Neuronal stem cell (in vitro differentiated cells): Measurements from ENCODE around the gene ZNF44.

Source experiments
- DNase-seq: peaks from one replicate; pipeline ENCODE4 v3.0.0-alpha.2; 2013; ENCODE audit warnings: low spot score
- H2AFZ ChIP-seq: one replicate; pipeline ENCODE4 v1.6.1; 2013; ENCODE audit warnings: mild to moderate bottlenecking, low read length, inconsistent platforms
- H2AK5ac ChIP-seq: 2 replicates; pipeline ENCODE4 v1.6.1; 2013; ENCODE audit warnings: low read depth, mild to moderate bottlenecking, inconsistent platforms, low read length, moderate library complexity, mixed read lengths
- H2BK120ac ChIP-seq: 2 replicates; pipeline ENCODE4 v1.6.1; 2013; ENCODE audit warnings: low read depth, mild to moderate bottlenecking, inconsistent platforms, low read length, moderate library complexity, mixed read lengths
- H2BK12ac ChIP-seq: one replicate; pipeline ENCODE4 v1.6.1; 2013; ENCODE audit warnings: low read length, inconsistent platforms
- H2BK15ac ChIP-seq: 2 replicates; pipeline ENCODE4 v1.6.1; 2013; ENCODE audit warnings: mild to moderate bottlenecking, low read length, inconsistent platforms, mixed read lengths
- H2BK5ac ChIP-seq: one replicate; pipeline ENCODE4 v1.6.1; 2013; ENCODE audit warnings: inconsistent platforms, mild to moderate bottlenecking, low read length, moderate library complexity
- H3K14ac ChIP-seq: one replicate; pipeline ENCODE4 v1.6.1; 2013; ENCODE audit warnings: low read length, inconsistent platforms
- H3K18ac ChIP-seq: 2 replicates; pipeline ENCODE4 v1.6.1; 2013; ENCODE audit warnings: low read length, inconsistent platforms
- H3K23ac ChIP-seq: 2 replicates; pipeline ENCODE4 v1.6.1; 2013; ENCODE audit warnings: low read depth, mild to moderate bottlenecking, mixed read lengths, low read length, inconsistent platforms; ENCODE audit not compliant: poor library complexity
- H3K27ac ChIP-seq: replicated peaks from 3 replicates; pipeline ENCODE4 v1.5.1; 2013; ENCODE audit warnings: low read length, inconsistent platforms
- H3K27me3 ChIP-seq, 3 experiments: 2 replicates each; pipeline ENCODE4 v1.6.1; 2013; ENCODE audit warnings: low read length in 3 of 3, mild to moderate bottlenecking in 2 of 3, inconsistent platforms in 1 of 3, low read depth in 1 of 3, mixed read lengths in 1 of 3, moderate library complexity in 1 of 3; ENCODE audit not compliant: control insufficient read depth in 3 of 3, insufficient read depth in 3 of 3
- H3K36me3 ChIP-seq, 2 donors: replicated peaks in 1 of 2; 2 replicates each; pipeline ENCODE4 v1.6.1; 2013; ENCODE audit warnings: low read length in 2 of 2; ENCODE audit not compliant: control insufficient read depth in 2 of 2, insufficient read depth in 2 of 2
- H3K4ac ChIP-seq: 2 replicates; pipeline ENCODE4 v1.6.1; 2013; ENCODE audit warnings: inconsistent platforms, mild to moderate bottlenecking, low read length, moderate library complexity
- H3K4me1 ChIP-seq, 2 donors: 1 replicate in 1 of 2; 2 replicates in 1 of 2; pipeline ENCODE4 v1.6.1; 2013; ENCODE audit warnings: low read length in 2 of 2, low read depth in 1 of 2; ENCODE audit not compliant: control insufficient read depth in 2 of 2, insufficient read depth in 1 of 2
- H3K4me2 ChIP-seq: one replicate; pipeline ENCODE4 v1.6.1; 2013; ENCODE audit warnings: mild to moderate bottlenecking, low read length, inconsistent platforms; ENCODE audit not compliant: insufficient read depth, poor library complexity, severe bottlenecking
- H3K4me3 ChIP-seq, 2 donors: 2 replicates each; pipeline ENCODE4 v1.5.1; 2013; ENCODE audit warnings: low read length in 2 of 2, mild to moderate bottlenecking in 2 of 2, inconsistent platforms in 1 of 2, moderate library complexity in 1 of 2
- H3K79me1 ChIP-seq: one replicate; pipeline ENCODE4 v1.6.1; 2013; ENCODE audit warnings: low read depth, mild to moderate bottlenecking, inconsistent platforms, low read length, moderate library complexity
- H3K9ac ChIP-seq: one replicate; pipeline ENCODE4 v1.6.1; 2013; ENCODE audit warnings: mild to moderate bottlenecking, low read depth, low read length, inconsistent platforms; ENCODE audit not compliant: poor library complexity
- H3K9me3 ChIP-seq, 2 donors: replicated peaks in 1 of 2; 2 replicates each; pipeline versions ENCODE3 to v1.6.1; 2013; ENCODE audit warnings: low read length in 2 of 2, mild to moderate bottlenecking in 2 of 2, inconsistent platforms in 1 of 2, low read depth in 1 of 2, mixed read lengths in 1 of 2, moderate library complexity in 1 of 2; ENCODE audit not compliant: control insufficient read depth in 2 of 2, insufficient read depth in 1 of 2
- H4K8ac ChIP-seq: one replicate; pipeline ENCODE4 v1.6.1; 2013; ENCODE audit warnings: low read depth, mild to moderate bottlenecking, inconsistent platforms, low read length, moderate library complexity
- H4K91ac ChIP-seq: one replicate; pipeline ENCODE4 v1.6.1; 2013; ENCODE audit warnings: low read length, low read depth, mild to moderate bottlenecking, inconsistent platforms; ENCODE audit not compliant: poor library complexity
- WGBS, 2 donors: extraction: QIAGEN DNeasy Blood & Tissue Kit; methylation state at CpG; one replicate each; pipeline ENCODE4 v1.1.7; 2013; ENCODE audit warnings: missing lambda C conversion rate in 2 of 2, mixed read lengths in 1 of 2; ENCODE audit not compliant: insufficient read length in 2 of 2, insufficient replicate concordance in 1 of 2; ENCODE audit errors: extremely low coverage in 2 of 2; 5-methylcytosine and 5-hydroxymethylcytosine counted together

The ZNF44 gene

DNA sequence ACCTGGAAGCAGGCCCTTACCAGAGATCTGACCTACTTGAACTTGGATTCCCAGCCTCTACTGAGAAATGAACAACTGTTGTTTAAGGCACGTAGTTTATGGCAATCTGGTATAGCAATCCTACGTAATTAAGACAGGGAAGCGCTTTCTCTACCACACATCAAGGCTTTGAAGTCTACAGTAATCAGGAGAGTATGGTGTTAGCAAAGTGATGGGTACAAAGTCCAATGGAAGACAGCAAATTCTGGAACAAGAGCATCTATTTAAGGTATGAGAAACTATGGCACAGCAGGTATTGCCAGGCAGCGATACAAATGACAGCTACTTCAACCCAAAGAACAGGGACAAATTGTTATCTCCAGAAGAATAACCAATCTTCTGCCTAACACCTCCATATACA is 35.7 kb upstream of the ZNF44 start:
- Histone ChIP-seq H4K91ac (no peak overlapping the region), H3K27ac (no peak overlapping the region), H3K23ac (no peak overlapping the region), H2BK5ac (no peak overlapping the region), H3K4ac (no peak overlapping the region), H2BK15ac (no peak overlapping the region), H2AFZ (no peak overlapping the region), H3K9ac (no peak overlapping the region), H4K8ac (no peak overlapping the region), H3K18ac (no peak overlapping the region), H2BK12ac (no peak overlapping the region), H3K36me3 (no peaks in the 10 kb centered on the region), H3K14ac (no peak overlapping the region), H3K9me3 (peaks cover 0 to 16% of the 10 kb centered on the region in 2 donors), H3K27me3 (peaks cover 0 to 12% (median 0%) of the 10 kb centered on the region in 3 experiments), H2BK120ac (no peak overlapping the region), H3K4me1 (peaks cover 2 to 14% of the 10 kb centered on the region in 2 donors), H3K79me1 (no peaks in the 10 kb centered on the region), H3K4me3 (no peak overlapping the region), H3K4me2 (no peak overlapping the region), H2AK5ac (no peak overlapping the region)
- no peak for DNase-seq
- WGBS, 2 donors: no CpG with 5 or more reads among the region's 4 CpGs

DNA sequence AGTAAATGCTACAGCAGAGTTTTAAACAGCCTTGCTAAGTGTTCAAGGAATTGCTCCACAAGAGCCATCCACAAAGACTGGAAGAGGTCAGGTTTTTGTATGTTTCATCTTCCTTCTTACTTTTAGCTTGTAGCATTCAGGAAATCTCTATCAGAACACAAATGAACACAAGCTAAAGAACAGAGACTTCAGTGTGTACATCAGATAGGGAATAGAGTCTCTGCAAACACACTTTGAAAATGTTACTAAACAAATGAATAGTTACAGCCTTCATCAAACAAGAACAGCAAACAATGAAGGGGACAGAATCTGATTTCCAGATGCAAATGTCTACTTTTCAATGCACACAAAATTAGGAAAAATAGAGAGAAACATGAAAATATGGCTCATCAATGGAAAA is 31.0 kb upstream of the ZNF44 start:
- Histone ChIP-seq H3K79me1 (no peaks in the 10 kb centered on the region), H3K18ac (no peak overlapping the region), H3K9me3 (peaks cover 3 to 44% of the 10 kb centered on the region in 2 donors), H3K4ac (no peak overlapping the region), H3K23ac (no peak overlapping the region), H3K9ac (no peak overlapping the region), H2BK15ac (no peak overlapping the region), H3K36me3 (peaks cover 0 to 20% of the 10 kb centered on the region in 2 donors), H2BK5ac (no peak overlapping the region), H3K27ac (no peak overlapping the region), H3K4me1 (no peaks in the 10 kb centered on the region), H3K4me3 (no peak overlapping the region), H3K14ac (no peak overlapping the region), H2AFZ (no peak overlapping the region), H2BK120ac (no peak overlapping the region), H2BK12ac (no peak overlapping the region), H2AK5ac (no peak overlapping the region), H4K8ac (no peak overlapping the region), H3K27me3 (no peaks in the 10 kb centered on the region), H3K4me2 (no peak overlapping the region), H4K91ac (no peak overlapping the region)
- no peak for DNase-seq

DNA sequence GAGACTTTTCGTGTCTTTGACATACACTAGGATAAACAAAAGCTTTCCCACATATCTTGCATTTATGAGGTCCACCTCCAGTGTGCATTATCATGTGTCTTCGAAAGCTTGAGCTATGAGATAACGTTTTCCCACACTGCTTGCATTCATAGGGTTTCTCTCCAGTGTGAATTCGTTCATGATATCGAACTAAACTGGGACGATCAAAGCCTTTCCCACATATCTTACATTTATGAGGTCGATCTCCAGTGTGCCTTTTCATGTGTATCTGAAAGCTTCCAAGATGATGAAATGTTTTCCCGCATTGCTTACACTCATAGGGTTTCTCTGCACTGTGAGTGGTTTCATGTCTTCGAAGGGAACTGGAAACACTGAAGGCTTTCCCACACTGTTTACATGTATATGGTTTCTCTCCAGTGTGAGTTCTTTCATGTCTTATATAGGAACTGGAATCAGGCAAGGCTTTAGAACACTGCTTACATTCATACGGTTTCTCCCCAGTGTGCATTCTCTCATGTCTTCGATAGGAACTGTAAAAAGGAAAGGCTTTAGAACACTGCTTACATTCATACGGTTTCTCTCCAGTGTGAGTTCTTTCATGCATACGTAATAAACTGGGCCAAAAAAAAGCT is 24.2 kb upstream of the ZNF44 start:
- Histone ChIP-seq H3K23ac (no peak overlapping the region), H3K14ac (no peak overlapping the region), H3K9ac (no peak overlapping the region), H2AK5ac (no peak overlapping the region), H2BK120ac (no peak overlapping the region), H2BK12ac (no peak overlapping the region), H3K27ac (no peak overlapping the region), H4K8ac (no peak overlapping the region), H3K4ac (no peak overlapping the region), H2AFZ (no peak overlapping the region), H3K18ac (no peak overlapping the region), H3K9me3 (peaks cover 6 to 54% of the 10 kb centered on the region in 2 donors), H3K27me3 (no peaks in the 10 kb centered on the region), H3K4me1 (no peaks in the 10 kb centered on the region), H3K79me1 (no peaks in the 10 kb centered on the region), H2BK15ac (no peak overlapping the region), H4K91ac (no peak overlapping the region), H3K4me3 (no peak overlapping the region), H2BK5ac (no peak overlapping the region), H3K36me3 (peaks cover 0 to 48% of the 10 kb centered on the region in 2 donors), H3K4me2 (no peak overlapping the region)
- no peak for DNase-seq
- no CpG with 5 or more reads among the region's 13 CpGs for WGBS, 2 donors

DNA sequence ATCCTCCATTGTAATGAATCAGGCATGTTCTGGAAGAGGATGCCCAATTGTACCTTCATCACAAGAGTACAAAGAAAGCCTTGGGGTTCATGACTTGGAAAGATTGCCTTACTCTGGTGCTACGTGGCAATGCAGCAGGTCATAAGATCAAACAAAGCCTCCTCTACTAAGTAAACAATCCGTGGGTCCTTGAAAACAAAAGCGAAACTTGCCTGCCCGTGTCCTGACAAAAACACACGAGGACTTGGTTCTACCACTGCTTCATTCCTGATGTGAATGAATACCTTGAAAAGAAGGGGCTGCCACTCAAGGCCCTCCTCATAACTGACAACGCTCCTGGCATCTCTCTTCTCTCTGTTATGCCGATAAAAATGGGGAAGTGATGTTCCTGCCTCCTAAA is 19.9 kb upstream of the ZNF44 start:
- Histone ChIP-seq H3K4me1 (no peaks in the 10 kb centered on the region), H3K79me1 (no peaks in the 10 kb centered on the region), H3K27ac (no peak overlapping the region), H2BK5ac (no peak overlapping the region), H2AK5ac (no peak overlapping the region), H3K9ac (no peak overlapping the region), H3K14ac (no peak overlapping the region), H3K4me2 (no peak overlapping the region), H4K8ac (no peak overlapping the region), H3K9me3 (peaks cover 3 to 27% of the 10 kb centered on the region in 2 donors), H3K36me3 (peaks cover 0 to 18% of the 10 kb centered on the region in 2 donors), H2AFZ (no peak overlapping the region), H2BK120ac (no peak overlapping the region), H3K27me3 (no peaks in the 10 kb centered on the region), H2BK12ac (no peak overlapping the region), H3K4ac (no peak overlapping the region), H3K18ac (no peak overlapping the region), H3K23ac (no peak overlapping the region), H2BK15ac (no peak overlapping the region), H3K4me3 (no peak overlapping the region), H4K91ac (no peak overlapping the region)
- DNase-seq: no peak
- no CpG with 5 or more reads among the region's 7 CpGs for WGBS, 2 donors
